Smooth muscle cell of the coronary artery (primary cell): ENCODE measurements around the gene ATN1. TPM values are rescaled to one million over a fixed set of nuclear protein-coding genes. Genes with fewer than 3 reads are reported as not detected.

ENCODE experiments used
- total RNA-seq: library from RNA; depleted of rRNA; stranded (reverse); fragments of >200 nt; gene quantifications from 2 replicates; pipeline ENCODE4 v1.2.3, GENCODE V29; 2014; ENCODE audit warnings: low replicate concordance

ATN1 gene
- total RNA-seq, result 4.0 and 6.4 TPM in 2 replicates

GRCh38 chr12:6927379-6928021 lies at the start of gene ATN1:
Gene ATN1, plus strand, starts transcription at chr12:6927959. Its CDS starts 6,043 bp downstream, at chr12:6934002.

GRCh38 chr12:6904280-6905276 lies 23.2 kb upstream of the ATN1 start, which contains the start of gene LRRC23:
Gene LRRC23, plus strand, starts transcription at chr12:6904822. Its CDS starts 812 bp downstream, at chr12:6905634.

GRCh38 chr12:6914246-6914946 lies 13.4 kb upstream of the ATN1 start, which contains the start of gene ENO2:
Gene ENO2, plus strand, starts transcription at chr12:6914580. Its CDS starts 1,253 bp downstream, at chr12:6915833.

GRCh38 chr12:6943722-6944380 lies 16.1 kb downstream of the ATN1 start, which contains the start of the genes C12orf57 and RNU7-1:
Gene C12orf57, plus strand, starts transcription at chr12:6944022. Its CDS starts 100 bp downstream, at chr12:6944122.
Gene RNU7-1, plus strand, starts transcription at chr12:6943816.

GRCh38 chr12:6950811-6951540 lies 23.2 kb downstream of the ATN1 start, which contains the start of gene PTPN6:
Gene PTPN6, plus strand, starts transcription at chr12:6951356. Its CDS starts 157 bp downstream, at chr12:6951513.

Other genes starting within 250 kb of the ATN1 start
- gene ZNF384, start 238.6 kb upstream of the ATN1 start, total RNA-seq, result 8.3 TPM in 2 replicates
- gene PIANP, start 227.1 kb upstream of the ATN1 start, total RNA-seq, result under 0.01 and 0.38 TPM in 2 replicates
- 87.9 and 180 TPM in 2 replicates for gene COPS7A, start 203.9 kb upstream of the ATN1 start, total RNA-seq
- 66.7 and 158 TPM in 2 replicates for gene MLF2, start 174.8 kb upstream of the ATN1 start, total RNA-seq
- 43.6 and 51.7 TPM in 2 replicates for gene PTMS, start 161.6 kb upstream of the ATN1 start, total RNA-seq
- gene LAG3, start 155.4 kb upstream of the ATN1 start, total RNA-seq, result 0.15 TPM in 1 of 2 replicates, not detected in the other
- gene CD4, start 138.4 kb upstream of the ATN1 start, total RNA-seq, result 0.23 and 0.47 TPM in 2 replicates
- 1.3 and 4.3 TPM in 2 replicates for gene GPR162, start 106.1 kb upstream of the ATN1 start, total RNA-seq
- 74.8 and 101 TPM in 2 replicates for gene P3H3, start 99.6 kb upstream of the ATN1 start, total RNA-seq
- gene GNB3, start 87.0 kb upstream of the ATN1 start, total RNA-seq, result 1.7 and 1.8 TPM in 2 replicates
- 0.59 and 4.4 TPM in 2 replicates for gene CDCA3, start 76.7 kb upstream of the ATN1 start, total RNA-seq
- 82.5 and 88.9 TPM in 2 replicates for gene USP5, start 75.8 kb upstream of the ATN1 start, total RNA-seq
- gene TPI1, start 60.4 kb upstream of the ATN1 start, total RNA-seq, result 1,121 and 1,519 TPM in 2 replicates
- gene SPSB2, start 54.7 kb upstream of the ATN1 start, total RNA-seq, result 5.6 and 7.4 TPM in 2 replicates
- gene LRRC23, start 23.1 kb upstream of the ATN1 start, total RNA-seq, result 10.6 and 15.7 TPM in 2 replicates
- 20.3 and 32.5 TPM in 2 replicates for gene ENO2, start 13.4 kb upstream of the ATN1 start, total RNA-seq
- not detected in 2 replicates for gene RNU7-1, start 15.9 kb downstream of the ATN1 start, total RNA-seq
- gene C12orf57, start 16.1 kb downstream of the ATN1 start, total RNA-seq, result 173 and 204 TPM in 2 replicates
- gene PTPN6, start 23.4 kb downstream of the ATN1 start, total RNA-seq, result 0.08 TPM in 1 of 2 replicates, not detected in the other
- gene PHB2, start 42.7 kb downstream of the ATN1 start, total RNA-seq, result 101 and 164 TPM in 2 replicates
- 28.3 and 31.1 TPM in 2 replicates for gene EMG1, start 43.0 kb downstream of the ATN1 start, total RNA-seq
- gene LPCAT3, start 90.5 kb downstream of the ATN1 start, total RNA-seq, result 9.6 and 12.8 TPM in 2 replicates
- 107 and 737 TPM in 2 replicates for gene C1S, start 132.8 kb downstream of the ATN1 start, total RNA-seq
- 82.7 and 516 TPM in 2 replicates for gene C1R, start 164.5 kb downstream of the ATN1 start, total RNA-seq
- 26.6 and 35.3 TPM in 2 replicates for gene C1RL, start 181.3 kb downstream of the ATN1 start, total RNA-seq
- 0.08 TPM in 1 of 2 replicates, not detected in the other for gene RBP5, start 200.9 kb downstream of the ATN1 start, total RNA-seq
- gene CLSTN3, start 202.4 kb downstream of the ATN1 start, total RNA-seq, result 6.1 and 10.6 TPM in 2 replicates